NCI-H187 treated with DMSO at 0.1 percent for 48 hours (cell line): ENCODE results near the gene TEAD1.

ENCODE experiments used
- DNase-seq: peaks from one replicate; lab custom pipeline; 2025; lab: John Stamatoyannopoulos, UW

Gene TEAD1

GRCh38 chr11:12943311-12943710, 269.1 kb downstream of the TEAD1 start:
- DNase-seq = no peak

DNA sequence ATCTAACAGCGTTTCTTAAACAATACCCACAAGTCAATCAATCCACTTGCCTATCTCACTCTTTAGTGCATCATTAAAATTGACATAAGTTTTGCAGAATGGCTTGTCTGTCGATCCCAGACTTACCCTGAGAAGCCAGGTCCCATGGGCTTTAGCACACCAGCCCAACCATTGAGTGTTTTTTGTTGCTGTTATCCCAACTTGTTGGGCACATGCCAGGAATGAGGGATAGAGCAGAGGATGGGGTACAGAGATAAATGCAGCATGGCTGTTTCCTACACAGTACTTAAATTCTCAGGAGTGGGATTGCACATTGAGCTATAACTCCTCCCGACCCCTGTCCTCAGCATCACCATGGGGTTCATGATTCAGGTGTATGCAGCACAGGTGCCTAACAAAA, 270.7 kb downstream of the TEAD1 start:
- no peak for DNase-seq

- no peak for DNase-seq
Observed at GRCh38 chr11:12949453-12949852, 275.2 kb downstream of the TEAD1 start.

GRCh38 chr11:12950670-12951069, 276.4 kb downstream of the TEAD1 start:
- DNase-seq = no peak

GRCh38 chr11:12951376-12951775, 277.2 kb downstream of the TEAD1 start:
- no peak for DNase-seq

DNA sequence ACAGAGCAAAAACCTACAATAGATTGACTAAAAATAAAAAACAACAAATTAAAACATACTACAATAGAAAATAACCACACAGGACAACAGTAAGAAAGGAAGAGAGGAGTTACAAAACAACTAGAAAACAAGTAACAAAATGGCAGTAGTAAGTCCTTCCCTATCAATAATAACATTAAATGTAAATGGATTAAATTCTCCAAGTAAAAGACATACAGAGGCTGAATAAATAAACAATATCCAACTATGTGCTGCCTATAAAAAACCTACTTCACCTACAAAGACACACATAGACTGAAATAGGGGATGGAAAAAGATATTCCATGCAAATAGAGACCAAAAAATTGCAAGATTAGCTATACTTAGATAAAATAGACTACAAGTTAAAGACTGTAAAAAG, 277.9 kb downstream of the TEAD1 start:
- no peak for DNase-seq

GRCh38 chr11:12958986-12959385, 284.8 kb downstream of the TEAD1 start:
- DNase-seq = no peak

GRCh38 chr11:12961615-12962014, 287.4 kb downstream of the TEAD1 start:
- no peak for DNase-seq

- no peak for DNase-seq
Observed at GRCh38 chr11:12962306-12962705, 288.1 kb downstream of the TEAD1 start.

DNA sequence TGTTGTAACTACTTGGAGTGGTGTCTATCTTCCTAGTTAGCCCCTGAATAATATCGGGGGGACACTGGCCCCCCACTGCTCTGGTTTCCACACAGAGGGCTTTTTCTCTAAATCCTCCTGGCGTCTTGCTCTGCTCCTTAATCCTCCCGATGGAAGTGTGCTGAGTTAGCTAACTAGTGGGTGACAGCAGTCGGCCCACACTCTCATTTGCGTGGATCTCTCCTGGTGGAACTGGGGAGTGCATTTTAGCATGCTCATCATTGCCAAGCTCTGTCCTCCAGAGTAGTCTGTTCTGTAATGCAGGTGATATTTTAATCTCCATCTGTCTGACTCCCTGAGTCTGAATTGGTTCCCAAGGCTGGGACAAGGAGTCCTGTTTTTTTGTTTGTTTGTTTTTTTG, 288.8 kb downstream of the TEAD1 start:
- DNase-seq = no peak

GRCh38 chr11:12963792-12964536, 289.7 kb downstream of the TEAD1 start:
- DNase-seq = no peak

- DNase-seq = no peak
Observed at GRCh38 chr11:12964650-12965049, 290.4 kb downstream of the TEAD1 start.

DNA sequence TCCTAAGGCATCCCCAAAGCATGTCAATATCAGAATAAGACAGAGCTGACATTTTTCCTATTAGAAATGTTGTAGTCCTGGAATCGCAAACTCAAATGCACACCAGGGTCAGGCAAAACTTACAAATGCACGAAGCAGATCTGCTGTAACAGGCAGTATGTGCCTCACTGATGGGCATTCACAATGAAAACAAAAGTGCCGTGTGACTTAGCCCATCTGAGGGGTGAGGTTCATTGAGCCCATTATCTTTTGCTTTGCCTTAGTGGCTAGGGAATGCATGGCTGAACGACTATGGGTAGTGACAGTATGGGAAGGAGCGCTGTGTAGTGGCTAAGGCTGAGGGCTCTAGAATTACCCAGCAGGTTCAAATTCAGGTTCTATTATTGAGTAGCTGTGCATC, 291.8 kb downstream of the TEAD1 start:
- DNase-seq = no peak

DNA sequence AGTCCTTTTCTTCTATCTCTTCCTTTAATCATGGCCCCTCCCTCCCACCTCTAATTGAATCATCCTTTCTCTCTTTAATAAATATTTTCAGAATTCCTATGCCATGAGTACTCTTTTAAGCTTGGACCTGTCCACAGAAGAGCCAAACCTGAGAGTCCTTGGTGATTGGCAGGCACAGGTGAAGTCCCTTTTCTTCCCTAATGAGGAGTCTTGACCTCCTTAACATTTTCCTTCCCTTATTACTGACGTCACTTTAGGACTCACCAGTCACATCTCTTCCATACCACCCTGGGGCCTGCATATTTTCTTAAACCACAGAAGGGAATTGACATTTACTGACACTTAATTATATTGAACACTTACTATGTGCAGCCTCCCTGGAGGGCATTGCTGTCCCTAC, 293.9 kb downstream of the TEAD1 start:
- DNase-seq = no peak

GRCh38 chr11:12968826-12969225, 294.6 kb downstream of the TEAD1 start:
- no peak for DNase-seq

- DNase-seq = no peak
Observed at GRCh38 chr11:12971955-12972354, 297.7 kb downstream of the TEAD1 start.

DNA sequence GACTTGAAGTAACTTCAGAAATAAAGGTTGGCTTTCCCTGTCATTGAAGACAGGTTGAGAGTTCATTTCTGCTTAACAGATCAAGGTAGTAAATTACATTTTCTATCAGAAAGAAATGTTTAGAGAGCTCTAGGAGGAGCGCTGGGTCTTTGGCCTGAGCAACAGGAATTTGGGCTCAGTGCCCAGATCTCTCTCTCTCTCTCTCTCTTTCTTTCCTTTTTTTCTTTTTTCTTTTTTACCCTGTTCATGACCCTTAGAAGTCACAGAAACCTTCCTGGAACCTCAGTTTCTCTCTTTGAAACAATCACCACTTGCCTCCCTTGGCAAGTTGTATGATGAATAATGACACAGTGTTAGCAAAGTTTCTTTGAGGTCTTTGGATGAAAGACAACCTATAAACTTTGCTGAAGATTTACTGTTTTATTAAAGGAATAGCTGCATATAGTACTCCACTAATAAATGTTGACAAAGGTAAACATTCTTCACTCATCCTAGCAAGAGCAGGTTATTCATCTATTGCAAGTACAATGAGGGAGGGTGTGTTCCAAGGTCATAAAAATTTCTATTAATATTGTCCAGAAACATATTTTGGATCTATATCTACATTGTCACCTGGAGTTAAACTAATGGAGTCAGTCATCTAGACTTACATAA, 299.4 kb downstream of the TEAD1 start:
- DNase-seq = no peak

- DNase-seq = no peak
Observed at GRCh38 chr11:12975195-12975594, 301.0 kb downstream of the TEAD1 start.

- peak; percentile 97 for DNase-seq
Observed at GRCh38 chr11:12979928-12980689, 305.9 kb downstream of the TEAD1 start.

DNA sequence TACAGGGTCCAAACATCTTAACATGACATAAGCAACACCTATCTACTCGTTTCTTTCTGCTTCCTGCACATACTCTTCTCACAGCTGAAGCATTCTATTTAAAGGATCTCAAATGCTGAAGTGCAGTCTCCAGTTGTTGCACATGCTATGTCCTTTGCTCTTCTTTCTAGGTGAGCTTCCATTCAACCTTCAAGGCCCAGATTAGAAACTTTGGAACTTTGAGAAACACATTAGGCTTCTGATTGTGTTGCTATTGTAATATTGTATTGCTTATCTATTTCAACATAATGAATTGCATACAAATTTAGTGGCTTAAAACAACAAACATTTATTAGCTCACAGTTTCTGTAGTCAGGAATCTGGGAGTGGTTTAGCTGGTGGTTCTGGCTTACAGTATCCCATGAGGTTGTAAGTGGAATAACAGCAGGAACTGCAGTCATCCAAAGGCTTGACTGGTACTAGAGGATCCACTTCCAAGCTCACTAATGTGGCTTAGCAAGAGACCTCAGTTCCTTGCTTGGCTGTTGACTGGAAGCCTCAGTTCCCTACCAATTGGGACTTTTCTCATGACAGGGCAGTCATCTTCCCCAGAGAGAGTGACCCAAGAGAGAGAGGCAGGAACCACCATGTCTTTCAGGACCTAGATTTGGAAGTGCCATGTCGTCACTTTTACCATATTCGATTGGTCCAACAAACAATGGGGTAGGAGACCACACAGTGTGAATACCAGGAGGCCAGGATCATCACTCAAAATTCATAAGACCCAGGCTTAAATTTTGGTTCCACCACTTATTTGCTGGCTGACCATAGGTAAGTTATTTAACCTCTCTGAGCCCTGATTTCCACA, 307.7 kb downstream of the TEAD1 start:
- DNase-seq = no peak

DNA sequence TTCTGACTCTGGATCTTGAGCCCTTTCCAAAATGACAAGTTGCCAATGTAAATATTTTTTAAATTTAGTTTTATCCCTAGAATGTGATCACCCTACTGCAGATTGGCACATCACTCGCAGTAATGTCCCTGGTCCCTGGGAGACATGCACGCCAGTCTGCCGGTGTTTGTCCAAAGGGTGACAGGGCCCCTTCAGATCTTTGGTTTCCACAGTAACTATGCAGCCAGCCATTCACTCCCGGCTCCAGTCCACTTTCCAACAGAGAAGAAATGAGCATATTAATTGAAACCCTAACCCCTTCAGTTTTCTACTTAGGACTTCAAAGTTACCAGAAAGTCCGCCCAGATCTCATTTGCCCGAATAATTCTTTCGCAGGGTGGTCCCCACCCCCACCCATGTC, 309.1 kb downstream of the TEAD1 start:
- no peak for DNase-seq
